Kidney tubule cell (primary cell): ENCODE results near the gene TMEM273.
A peak's percentile ranks its signal among the peaks of the same experiment; 100 is the strongest.

ENCODE experiments used
- DNase-seq: peaks from one replicate; pipeline ENCODE4 v3.0.0-alpha.2; 2018; ENCODE audit warnings: low spot score

Gene TMEM273

DNA sequence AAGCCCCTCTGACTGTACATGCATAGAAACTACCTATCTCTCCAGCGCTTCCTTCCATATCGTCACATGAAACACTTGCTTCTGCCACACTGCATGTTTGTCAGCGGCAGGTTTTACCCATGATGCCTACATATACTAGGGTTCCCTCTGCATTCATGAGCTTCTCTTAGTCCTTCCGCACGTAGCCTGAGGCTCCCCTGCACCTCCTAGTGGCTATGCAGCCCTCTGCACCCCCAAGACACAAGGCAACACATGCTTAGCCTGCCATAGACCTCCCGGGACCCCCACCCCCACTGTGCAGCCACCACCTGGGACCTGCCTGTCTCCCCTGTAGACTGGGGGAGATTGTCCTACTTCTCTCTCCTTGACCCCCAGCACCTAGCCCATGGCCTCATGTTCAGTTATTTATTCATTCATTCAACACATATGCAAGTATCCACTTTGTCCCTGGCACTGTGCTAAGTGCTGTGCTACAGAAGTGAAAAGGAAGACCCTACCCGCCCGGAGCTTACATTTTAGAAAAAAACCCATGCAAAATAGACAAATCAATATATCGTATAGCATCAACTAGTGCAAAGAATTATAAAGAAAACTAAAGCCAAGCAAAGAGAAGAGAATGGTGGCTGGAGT, 23.5 kb downstream of the TMEM273 start:
- DNase-seq = peak; percentile 48

GRCh38 chr10:49163741-49164140, 24.4 kb downstream of the TMEM273 start:
- DNase-seq = no peak

DNA sequence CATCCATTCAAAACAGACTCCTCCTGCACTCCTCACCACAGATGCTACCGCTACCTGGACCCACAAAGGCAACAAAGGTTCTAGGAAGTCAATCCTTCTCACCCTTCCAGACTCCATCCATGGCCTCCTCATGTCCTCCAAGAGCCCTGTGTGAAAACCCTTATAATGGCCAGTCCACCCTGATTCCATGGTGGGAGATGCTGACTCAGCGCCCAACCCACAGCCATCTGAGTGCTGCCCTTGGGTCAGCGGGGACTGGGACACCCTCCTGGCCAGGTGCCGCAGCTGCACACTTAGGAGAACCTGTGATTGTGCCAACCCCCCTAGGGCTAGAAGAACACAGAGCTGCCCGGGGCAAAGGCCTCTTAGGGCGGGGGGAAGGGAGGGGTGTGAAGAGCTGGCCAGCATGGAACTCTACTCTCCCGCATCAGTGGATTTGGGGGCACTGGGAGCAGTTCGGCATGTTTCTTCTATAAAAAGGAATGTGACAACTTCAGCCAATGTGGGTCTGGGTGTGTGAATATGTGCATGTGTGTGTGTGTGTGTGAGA, 25.4 kb downstream of the TMEM273 start:
- no peak for DNase-seq

- no peak for DNase-seq
Observed at GRCh38 chr10:49162063-49162462, 26.1 kb downstream of the TMEM273 start.

DNA sequence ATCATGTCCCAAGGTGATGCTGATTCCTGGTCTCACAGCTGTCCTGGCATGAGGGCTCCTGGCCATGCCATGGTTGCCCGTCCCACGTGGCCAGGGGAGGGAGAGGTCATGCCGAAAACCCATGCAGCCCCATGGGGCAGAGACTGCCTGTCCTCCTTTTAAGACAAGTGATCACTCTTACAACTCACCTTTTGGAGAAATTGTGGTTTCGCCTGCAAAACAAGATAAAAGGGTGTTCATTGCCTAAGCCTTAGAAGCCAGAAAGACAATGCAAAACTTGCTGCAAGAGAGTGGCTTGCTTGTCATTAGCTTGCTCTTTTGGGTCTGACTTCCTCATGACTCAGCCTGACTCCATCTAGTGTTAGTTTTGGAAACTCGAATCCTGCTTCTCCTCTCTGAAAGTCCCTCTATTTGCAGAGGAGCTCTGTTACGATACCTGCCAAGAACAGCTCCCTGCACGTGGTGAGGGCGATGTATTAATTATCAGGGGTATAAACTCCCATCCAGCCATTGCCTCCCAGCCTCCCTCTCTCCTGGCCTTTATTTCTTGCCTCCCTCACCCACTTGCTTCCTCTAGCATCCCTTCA, 26.7 kb downstream of the TMEM273 start:
- DNase-seq = peak; percentile 60

GRCh38 chr10:49160814-49161213, 27.4 kb downstream of the TMEM273 start:
- DNase-seq = no peak

- no peak for DNase-seq
Observed at GRCh38 chr10:49160110-49160509, 28.1 kb downstream of the TMEM273 start.

GRCh38 chr10:49158915-49159314, 29.3 kb downstream of the TMEM273 start:
- no peak for DNase-seq

GRCh38 chr10:49158404-49158803, 29.8 kb downstream of the TMEM273 start:
- no peak for DNase-seq

DNA sequence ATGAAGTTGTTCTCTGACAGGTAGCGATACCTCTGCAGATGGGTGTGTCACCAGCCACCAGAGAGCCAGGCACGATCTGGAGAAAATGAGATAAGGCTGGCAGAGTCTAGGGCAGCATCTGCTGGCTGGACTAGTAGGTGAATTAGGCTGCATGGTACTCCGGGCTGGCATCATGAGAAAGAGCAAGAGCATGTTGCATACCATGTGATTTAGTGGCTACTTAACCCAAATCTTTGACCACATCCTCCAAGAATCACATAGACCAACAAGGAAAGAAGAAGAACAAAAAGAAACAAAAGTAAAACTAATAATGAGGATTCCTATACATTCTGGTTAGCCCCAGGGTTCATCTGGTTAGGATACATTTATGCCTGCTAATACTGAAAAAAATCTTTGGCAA, 31.0 kb downstream of the TMEM273 start:
- no peak for DNase-seq

DNA sequence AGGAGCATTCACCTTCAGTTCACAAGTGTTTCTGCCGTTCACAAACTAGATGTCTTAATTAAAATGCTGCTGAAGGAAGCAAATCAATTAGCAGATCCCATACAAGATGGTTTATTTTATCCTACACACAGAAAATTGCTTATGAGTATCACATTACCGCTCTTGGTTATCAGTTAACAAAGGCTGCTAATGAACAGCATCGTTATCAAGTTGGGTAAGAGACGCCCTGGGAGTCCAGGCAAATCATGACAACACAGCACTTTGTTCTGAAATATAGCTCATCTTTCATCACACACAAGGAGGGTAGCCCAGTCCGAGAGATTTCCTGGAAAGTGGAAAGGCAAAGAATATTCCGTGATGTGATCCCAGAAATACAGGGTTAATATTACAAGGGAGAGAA, 33.5 kb downstream of the TMEM273 start:
- no peak for DNase-seq

DNA sequence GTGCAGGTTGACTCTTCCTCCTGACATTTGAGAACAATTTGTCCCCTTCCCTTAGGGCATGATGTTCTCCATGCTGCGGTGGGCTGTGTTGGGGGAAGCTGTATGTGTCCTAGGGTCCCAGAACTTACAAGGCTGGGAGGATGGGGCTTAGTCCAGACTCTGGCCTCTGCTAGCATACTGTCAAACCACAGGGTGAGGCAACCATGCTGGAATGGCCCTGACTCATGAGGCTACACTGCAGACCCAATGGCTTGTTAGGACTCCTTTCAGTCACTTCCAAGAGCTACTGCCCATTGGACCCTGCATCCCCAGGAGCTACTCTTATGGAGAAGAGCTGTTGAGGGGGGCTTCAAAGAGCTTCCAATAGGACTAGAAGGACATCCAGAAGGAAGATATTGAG, 34.2 kb downstream of the TMEM273 start:
- DNase-seq = peak; percentile 48

DNA sequence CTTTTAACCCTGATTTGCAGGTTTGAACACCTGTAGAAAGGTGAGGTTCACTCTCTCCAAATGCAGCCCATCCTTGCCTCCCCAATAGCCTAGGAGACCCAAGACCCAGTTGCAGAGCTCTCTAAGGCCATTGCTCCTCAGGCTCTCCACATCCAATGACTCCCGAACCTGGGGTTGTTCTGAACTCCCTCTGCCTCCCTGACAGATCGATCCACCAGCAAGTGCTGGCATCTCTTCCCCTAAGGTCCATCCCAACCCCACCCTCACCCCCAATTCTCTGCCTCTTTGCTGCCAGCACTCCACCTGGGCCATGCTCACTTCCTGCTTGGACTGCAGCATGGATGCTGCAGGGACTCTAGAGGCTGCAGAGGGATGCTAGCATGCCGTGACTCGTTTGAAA, 35.1 kb downstream of the TMEM273 start:
- no peak for DNase-seq

GRCh38 chr10:49152663-49153062, 35.5 kb downstream of the TMEM273 start:
- DNase-seq = no peak

DNA sequence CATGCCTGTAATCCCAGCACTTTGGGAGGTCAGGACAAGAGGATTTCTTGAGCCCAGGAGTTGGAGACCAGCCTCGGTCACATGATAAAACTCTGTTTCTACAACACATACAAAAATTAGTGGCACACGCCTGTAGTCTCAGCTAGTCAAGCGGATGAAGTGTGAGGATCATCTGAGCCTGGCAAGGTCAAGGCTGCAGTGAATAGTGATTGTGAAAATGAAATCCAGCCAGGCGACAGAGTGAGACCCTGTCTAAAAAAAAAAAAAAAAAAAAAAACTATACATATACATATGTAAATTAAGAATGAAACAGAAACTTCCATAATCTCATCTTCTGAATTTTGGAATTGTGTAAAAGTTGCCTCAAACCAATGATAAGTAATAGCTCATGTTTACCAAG, 36.2 kb downstream of the TMEM273 start:
- no peak for DNase-seq

GRCh38 chr10:49151481-49151880, 36.7 kb downstream of the TMEM273 start:
- no peak for DNase-seq

- DNase-seq = no peak
Observed at GRCh38 chr10:49151025-49151445, 37.2 kb downstream of the TMEM273 start.

GRCh38 chr10:49150426-49150825, 37.8 kb downstream of the TMEM273 start:
- DNase-seq = no peak

GRCh38 chr10:49149881-49150280, 38.3 kb downstream of the TMEM273 start:
- DNase-seq = no peak

DNA sequence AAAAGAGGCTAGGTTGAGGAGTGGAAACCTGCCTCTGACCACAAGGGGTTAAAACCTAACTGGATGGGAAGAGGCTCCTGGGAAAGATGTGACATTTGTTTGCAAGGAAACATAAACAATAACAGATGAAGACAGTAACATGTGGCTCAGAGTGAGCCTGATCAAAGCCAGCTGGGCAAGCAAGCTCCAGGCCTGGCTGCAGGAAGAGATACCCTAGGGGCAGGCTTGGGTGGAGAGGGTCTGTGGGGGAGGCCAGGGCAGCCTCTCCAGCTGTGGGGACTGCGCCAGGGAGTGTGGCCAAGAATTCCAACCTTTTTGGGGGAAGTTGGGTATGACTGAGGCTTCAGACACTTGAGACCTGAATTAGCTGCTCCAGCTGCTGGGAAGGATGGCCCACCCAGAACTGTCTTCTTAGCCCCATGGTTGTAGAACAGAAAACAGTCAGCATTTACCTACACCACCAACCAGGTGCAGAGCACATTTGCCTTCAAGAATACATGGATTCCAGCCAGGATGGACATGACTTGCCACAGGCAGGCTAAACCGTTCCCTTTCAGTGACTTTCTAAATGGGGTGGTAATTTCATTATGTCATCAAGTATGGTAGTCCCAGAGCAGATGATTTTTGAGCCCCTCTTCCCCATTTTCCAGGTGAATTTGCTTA, 44.0 kb downstream of the TMEM273 start:
- DNase-seq = no peak

DNA sequence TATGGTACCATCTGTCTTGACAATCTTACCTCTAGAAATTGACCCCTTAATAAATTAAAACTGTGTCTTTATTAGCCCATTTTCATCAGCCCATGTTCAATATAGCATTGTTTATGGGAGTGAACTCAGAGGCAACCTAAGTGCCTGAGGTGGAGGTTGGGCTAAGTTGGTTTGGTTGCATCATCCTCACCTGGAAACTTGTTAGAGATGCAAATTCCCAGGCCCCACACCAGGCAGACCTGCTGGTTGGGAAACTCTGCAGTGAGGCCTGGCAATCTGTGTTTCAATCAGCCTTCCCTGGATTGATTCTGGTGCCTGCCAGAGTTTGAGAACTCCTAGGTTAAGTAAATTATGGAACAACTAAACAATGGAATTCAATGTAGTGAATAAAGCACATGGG, 44.9 kb downstream of the TMEM273 start:
- no peak for DNase-seq

DNA sequence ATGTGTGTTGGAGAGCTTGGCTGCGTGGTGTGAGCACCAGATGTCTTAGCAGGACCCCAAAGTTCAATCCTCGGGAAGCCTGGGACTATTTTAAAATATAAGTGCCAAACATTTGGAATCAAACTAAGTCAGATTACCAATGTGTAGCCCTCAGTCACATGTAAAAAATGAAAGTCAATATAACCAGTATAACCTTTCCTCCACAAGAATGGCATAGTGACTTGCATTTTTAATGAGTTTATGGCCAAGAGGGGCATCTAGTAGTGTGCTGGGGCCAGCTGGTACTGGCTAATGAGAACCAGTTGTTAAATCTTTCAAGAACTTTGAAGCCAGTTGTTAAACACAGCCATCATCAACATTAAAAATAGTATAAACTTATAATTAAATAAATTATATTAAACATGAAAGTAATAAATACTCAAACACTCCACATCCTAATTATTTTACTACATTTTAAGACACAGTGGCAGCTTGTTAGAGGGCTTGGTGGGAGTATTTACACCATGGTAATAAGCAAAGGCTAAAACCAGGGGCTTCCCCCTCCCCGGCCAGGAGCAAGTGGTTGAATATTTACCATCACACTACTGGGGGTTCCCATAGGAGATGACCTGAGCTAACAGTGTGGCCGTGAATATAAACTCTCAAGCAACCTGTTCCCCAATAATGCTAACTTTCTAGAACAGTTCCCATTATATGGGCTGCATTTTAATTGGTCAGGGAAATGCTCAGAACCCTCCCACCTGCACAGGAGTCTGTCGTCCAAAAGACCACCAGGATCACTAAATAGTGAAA, 46.5 kb downstream of the TMEM273 start:
- no peak for DNase-seq
